CD4-positive, alpha-beta T cell treated with Interleukin-6 for 4 hours (primary cell): ENCODE data around the gene PLD6.

Experiments
- DNase-seq: peaks from one replicate; pipeline ENCODE4 v3.0.0-alpha.2; 2020; ENCODE audit warnings: mixed read lengths

PLD6 gene

GRCh38 chr17:17152385-17152784, 53.7 kb downstream of the PLD6 start:
- no peak for DNase-seq

- peak; percentile 51 for DNase-seq
These were observed 54.2 kb downstream of the PLD6 start for GRCh38 chr17:17151962-17152361.

DNA sequence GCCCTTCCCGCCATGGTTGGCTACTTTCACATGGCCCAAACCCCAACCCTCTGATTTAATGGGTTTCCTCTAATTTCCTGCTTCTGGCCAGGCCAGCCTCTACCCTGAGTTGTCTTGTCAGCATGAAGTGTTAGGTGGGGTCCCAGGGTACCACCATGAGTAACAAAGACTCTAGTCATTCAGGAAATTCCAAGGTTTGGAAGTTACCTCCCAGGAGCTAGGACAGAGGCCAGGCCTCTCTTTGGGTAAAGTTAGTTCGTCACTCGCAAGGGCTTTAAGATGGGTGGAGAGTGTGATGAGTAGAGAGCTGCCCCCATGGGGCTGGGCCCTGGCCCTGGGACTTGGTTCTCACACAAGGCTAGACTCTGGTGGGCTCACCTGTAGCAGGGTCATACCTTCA, 54.6 kb downstream of the PLD6 start:
- DNase-seq, result no peak

DNA sequence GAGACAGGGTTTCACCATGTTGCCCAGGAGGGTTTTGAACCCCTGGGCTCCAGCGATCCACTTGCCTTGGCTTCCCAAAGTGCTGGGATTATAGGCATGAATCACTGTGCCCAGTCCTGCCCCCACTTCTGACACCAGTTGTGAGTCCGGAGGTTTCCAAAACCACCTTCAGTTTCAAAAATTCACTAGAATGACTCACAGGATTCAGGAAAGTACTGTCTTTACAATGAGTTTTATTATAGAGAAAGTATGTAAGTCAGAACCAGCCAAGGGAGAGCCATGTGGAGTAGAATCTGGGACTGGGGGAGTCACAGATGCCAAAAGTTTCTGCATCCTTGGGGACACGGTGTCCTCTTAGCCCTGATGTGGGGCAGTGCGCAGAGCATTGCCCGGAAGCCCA, 55.1 kb downstream of the PLD6 start:
- no peak for DNase-seq
